ENCODE data around the gene TMEM59. TPM values are rescaled to one million over a fixed set of nuclear protein-coding genes. Genes with fewer than 3 reads are reported as not detected.

The TMEM59 gene
- polyA plus RNA-seq, 1 donor (not counting 4 experiments of a cell fraction or from before 2014, with no cell fraction given) = 342 TPM

DNA sequence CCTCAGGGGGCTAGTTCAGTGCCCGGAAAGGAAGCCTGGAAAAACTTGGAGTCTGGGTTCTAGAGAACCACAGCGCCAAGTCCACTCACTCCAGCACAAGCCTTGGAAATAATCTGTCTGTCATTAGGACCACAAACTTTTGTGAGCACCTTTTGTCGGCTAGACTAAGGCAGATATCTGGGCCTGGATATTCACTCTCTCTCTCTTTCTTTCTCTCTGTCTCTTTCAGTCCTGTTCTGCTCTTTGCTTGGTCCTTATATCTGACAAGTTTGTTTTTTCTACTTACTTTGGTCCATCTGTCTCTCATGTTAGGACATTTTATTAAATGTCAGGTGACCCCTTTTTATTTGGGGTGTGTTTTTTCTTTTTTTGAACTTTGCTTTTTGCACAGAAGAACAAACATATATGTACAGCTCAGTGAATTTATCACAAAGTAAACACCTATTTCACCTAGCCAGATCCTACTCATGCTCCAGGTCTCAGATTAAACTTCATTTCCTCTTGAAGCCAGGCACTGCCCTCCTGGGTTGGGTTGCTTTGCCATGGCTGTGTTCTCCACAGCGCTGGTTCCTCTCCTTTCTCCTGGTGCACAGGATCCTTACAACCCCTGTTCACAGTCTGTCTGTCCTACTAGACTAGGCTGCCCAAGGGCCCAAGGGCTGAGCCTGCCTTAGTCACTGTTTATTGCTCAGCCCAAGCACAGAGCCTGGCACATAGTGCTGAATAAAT, 41.2 kb upstream of the TMEM59 start:
- H3K9me1 ChIP-seq (ENCODE audit: control insufficient read depth, extremely low read depth, insufficient read depth, low read length) = no peaks in the 10 kb centered on the region
- no peaks in the 10 kb centered on the region for H3K79me2 ChIP-seq (ENCODE audit: control insufficient read depth, insufficient read depth, low read length)
- H3K4me3 ChIP-seq (ENCODE audit: control insufficient read depth in 2 of 3, extremely low read depth in 1 of 3, insufficient read depth in 2 of 3, low read depth in 1 of 3, low read length in 3 of 3) = no peak overlapping the region
- H3K27me3 ChIP-seq (ENCODE audit: control insufficient read depth, extremely low read depth, insufficient read depth, low read length) = no peaks in the 10 kb centered on the region
- H3K4me1 ChIP-seq (ENCODE audit: control insufficient read depth, extremely low read depth, insufficient read depth, low read length) = no peaks in the 10 kb centered on the region
- H3K9ac ChIP-seq (ENCODE audit: control insufficient read depth, extremely low read depth, insufficient read depth, low read length) = no peak overlapping the region
- FAIRE-seq (no peak), DNase-seq (ENCODE audit: low read depth, low spot score) (no peak)
- no peaks in the 10 kb centered on the region for H3K9me3 ChIP-seq (ENCODE audit: control insufficient read depth, low read depth, low read length)
- no peak overlapping the region for H2AFZ ChIP-seq (ENCODE audit: control insufficient read depth, low read length)
- no peak for TF ChIP-seq EZH2 (IDR thresholded peaks at IDR 0.05; ENCODE audit: low read length)
- TF ChIP-seq, protein P1, sequence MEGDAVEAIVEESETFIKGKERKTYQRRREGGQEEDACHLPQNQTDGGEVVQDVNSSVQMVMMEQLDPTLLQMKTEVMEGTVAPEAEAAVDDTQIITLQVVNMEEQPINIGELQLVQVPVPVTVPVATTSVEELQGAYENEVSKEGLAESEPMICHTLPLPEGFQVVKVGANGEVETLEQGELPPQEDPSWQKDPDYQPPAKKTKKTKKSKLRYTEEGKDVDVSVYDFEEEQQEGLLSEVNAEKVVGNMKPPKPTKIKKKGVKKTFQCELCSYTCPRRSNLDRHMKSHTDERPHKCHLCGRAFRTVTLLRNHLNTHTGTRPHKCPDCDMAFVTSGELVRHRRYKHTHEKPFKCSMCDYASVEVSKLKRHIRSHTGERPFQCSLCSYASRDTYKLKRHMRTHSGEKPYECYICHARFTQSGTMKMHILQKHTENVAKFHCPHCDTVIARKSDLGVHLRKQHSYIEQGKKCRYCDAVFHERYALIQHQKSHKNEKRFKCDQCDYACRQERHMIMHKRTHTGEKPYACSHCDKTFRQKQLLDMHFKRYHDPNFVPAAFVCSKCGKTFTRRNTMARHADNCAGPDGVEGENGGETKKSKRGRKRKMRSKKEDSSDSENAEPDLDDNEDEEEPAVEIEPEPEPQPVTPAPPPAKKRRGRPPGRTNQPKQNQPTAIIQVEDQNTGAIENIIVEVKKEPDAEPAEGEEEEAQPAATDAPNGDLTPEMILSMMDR (optimal IDR thresholded peaks at IDR 0.05 in 1 of 3, IDR thresholded peaks at IDR 0.05 in 1 of 3, conservative IDR thresholded peaks at IDR 0.05 in 1 of 3; ENCODE audit: extremely low read depth in 1 of 3, insufficient read depth in 2 of 3, low read length in 3 of 3) = no peak
- H4K20me1 ChIP-seq (ENCODE audit: control insufficient read depth, extremely low read depth, insufficient read depth, low read length) = no peaks in the 10 kb centered on the region
- H3K4me2 ChIP-seq (ENCODE audit: control insufficient read depth, extremely low read depth, insufficient read depth, low read depth, low read length) = no peak overlapping the region
- H3K36me3 ChIP-seq (ENCODE audit: control insufficient read depth in 2 of 2, extremely low read depth in 1 of 2, insufficient read depth in 2 of 2, low read length in 2 of 2) = peaks cover 0 to 8% of the 10 kb centered on the region in 2 experiments
- dilution Hi-C loops (cut with MboI; ENCODE audit: extremely low pct_ligation_motif_present, low sequenced_read_pairs) = no loop called here
- no peak overlapping the region for H3K27ac ChIP-seq (ENCODE audit: control insufficient read depth, insufficient read depth, low read length)

DNA sequence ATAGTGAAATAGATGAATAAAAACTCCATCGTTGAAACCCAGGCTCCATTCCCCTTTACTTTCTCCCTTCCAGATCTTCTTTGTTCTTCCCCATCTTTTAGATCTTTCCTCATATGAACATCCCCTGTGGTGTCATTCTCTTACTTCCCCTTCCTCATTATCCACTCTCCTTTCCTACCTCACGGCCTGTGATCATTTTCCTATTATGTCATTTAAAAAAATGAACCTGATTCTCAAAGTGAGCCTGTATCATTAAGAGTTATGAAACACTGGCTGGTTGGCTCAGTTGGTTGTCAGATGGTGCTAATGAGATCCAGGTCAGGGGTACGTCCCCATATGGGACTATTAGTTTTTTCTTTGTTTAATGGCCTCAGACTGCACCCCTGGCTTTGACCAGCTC, 38.7 kb upstream of the TMEM59 start:
- Histone ChIP-seq H3K9me1 (ENCODE audit: control insufficient read depth, extremely low read depth, insufficient read depth, low read length) (no peaks in the 10 kb centered on the region), H3K27me3 (ENCODE audit: control insufficient read depth, extremely low read depth, insufficient read depth, low read length) (no peaks in the 10 kb centered on the region), H2AFZ (ENCODE audit: control insufficient read depth, low read length) (no peak overlapping the region), H3K4me3 (ENCODE audit: control insufficient read depth in 2 of 3, extremely low read depth in 1 of 3, insufficient read depth in 2 of 3, low read depth in 1 of 3, low read length in 3 of 3) (no peak overlapping the region), H3K9ac (ENCODE audit: control insufficient read depth, extremely low read depth, insufficient read depth, low read length) (no peak overlapping the region), H4K20me1 (ENCODE audit: control insufficient read depth, extremely low read depth, insufficient read depth, low read length) (no peaks in the 10 kb centered on the region), H3K36me3 (ENCODE audit: control insufficient read depth in 2 of 2, extremely low read depth in 1 of 2, insufficient read depth in 2 of 2, low read length in 2 of 2) (peaks cover 0 to 7% of the 10 kb centered on the region in 2 experiments), H3K4me1 (ENCODE audit: control insufficient read depth, extremely low read depth, insufficient read depth, low read length) (no peaks in the 10 kb centered on the region), H3K4me2 (ENCODE audit: control insufficient read depth, extremely low read depth, insufficient read depth, low read depth, low read length) (no peak overlapping the region), H3K79me2 (ENCODE audit: control insufficient read depth, insufficient read depth, low read length) (no peaks in the 10 kb centered on the region), H3K9me3 (ENCODE audit: control insufficient read depth, low read depth, low read length) (no peaks in the 10 kb centered on the region), H3K27ac (ENCODE audit: control insufficient read depth, insufficient read depth, low read length) (no peak overlapping the region)
- FAIRE-seq (no peak), DNase-seq (ENCODE audit: low read depth, low spot score) (no peak)
- dilution Hi-C loops (cut with MboI; ENCODE audit: extremely low pct_ligation_motif_present, low sequenced_read_pairs) = no loop called here
- no peak for TF ChIP-seq EZH2 (IDR thresholded peaks at IDR 0.05; ENCODE audit: low read length)
- TF ChIP-seq, protein P1 (optimal IDR thresholded peaks at IDR 0.05 in 1 of 3, IDR thresholded peaks at IDR 0.05 in 1 of 3, conservative IDR thresholded peaks at IDR 0.05 in 1 of 3; ENCODE audit: extremely low read depth in 1 of 3, insufficient read depth in 2 of 3, low read length in 3 of 3) = no peak

All from keratinocyte (primary cell).